HuH-7.5 (cell line): ENCODE data around the gene SNAI1.
"Not testable (repeated sequence)": the region's sequence is repeated elsewhere in the genome, so short reads cannot be mapped to it uniquely, and the experiment has no call there.

Experiments used
- DNase-seq: peaks from one replicate; pipeline ENCODE4 v3.0.0; 2011; ENCODE audit warnings: low spot score

SNAI1 gene

DNA sequence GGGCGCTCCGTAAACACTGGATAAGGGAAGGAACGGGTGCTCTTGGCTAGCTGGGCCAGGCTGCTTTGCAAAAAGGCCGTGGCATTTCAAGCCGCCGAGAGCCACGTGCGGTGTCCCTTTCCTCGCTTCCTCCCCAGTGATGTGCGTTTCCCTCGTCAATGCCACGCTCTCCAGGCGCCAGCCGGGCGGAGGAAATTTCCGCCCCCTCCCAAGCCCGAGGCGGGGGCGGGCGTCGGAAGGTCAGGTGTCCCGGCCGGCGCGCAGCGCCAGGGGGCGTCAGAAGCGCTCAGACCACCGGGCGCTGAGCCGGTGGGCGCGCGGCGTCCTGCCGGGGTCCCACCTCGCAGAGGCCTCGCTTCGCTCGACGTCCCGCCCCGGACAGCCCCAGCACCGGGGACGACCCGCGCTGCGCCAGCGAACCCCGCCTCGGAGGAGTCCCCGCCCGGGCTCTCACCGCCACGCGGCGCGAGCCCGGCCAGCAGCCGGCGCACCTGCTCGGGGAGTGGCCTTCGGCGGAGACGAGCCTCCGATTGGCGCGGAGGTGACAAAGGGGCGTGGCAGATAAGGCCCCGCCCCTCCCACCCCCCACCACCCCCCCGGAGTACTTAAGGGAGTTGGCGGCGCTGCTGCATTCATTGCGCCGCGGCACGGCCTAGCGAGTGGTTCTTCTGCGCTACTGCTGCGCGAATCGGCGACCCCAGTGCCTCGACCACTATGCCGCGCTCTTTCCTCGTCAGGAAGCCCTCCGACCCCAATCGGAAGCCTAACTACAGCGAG lies at the start of gene SNAI1:
TSS of gene SNAI1 (plus strand) at position 635 of the 777 bp plus-strand sequence. CDS start at position 715, 80 bp downstream.
- DNase-seq, result peak; percentile 99

DNA sequence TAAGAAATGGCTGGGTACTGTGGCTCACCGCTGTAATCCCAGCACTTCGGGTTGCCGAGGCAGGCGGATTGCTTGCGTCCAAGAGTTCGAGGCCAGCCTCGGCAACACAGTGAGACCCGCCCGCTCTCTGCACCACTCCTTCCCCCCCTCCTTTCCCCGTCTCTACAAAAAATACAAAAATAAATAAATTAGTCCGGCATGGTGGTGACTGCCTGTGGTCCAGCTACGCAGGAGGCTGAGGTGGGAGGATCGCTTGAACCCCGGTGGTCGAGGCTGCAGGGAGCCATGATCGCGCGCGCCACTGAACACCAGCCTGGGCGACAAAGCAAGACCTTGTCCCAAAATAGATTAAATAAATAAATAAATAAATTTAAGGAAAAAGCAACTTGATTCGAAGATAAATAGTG lies 47.0 kb upstream of the SNAI1 start:
- no peak for DNase-seq

DNA sequence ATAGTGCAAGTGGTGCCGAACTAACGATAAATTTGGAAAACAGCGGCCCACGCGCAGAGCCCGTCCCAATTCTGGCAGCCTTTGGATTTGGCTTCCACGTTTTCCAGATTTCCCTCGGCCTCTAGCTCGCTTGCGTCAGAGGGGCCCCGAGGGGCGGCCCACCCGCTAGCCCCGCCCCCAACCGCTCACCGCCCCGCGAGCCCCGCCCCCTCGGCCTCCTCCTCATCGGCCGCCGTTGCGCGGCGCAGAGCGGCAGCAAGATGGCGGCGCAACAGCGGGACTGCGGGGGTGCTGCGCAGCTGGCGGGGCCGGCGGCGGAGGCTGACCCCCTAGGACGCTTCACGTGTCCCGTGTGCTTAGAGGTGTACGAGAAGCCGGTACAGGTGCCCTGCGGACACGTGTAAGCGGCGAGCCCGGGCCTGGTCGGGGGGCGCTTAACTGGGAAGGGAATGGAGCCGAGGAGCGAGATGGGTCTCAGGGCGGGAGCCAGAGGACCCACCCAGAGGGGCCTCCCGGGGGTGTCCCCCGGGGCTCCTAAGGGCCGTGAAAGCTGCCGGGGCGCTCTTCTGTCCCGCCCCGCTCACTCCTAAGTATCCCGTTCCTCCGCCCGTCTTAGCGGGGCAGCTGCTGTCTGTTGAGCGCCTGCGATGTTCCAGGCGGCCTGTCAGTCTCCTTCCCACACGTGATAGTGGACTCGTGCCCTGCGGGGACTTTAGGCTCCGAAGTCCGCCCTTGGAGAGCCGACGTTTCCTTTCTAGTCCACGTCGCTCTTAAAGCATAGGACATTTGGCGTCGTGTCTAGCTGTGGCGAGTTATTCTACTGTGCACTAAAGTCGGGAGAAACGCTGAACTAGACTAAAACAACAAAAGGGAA lies 46.4 kb upstream of the SNAI1 start, which contains the start of gene RNF114:
TSS of gene RNF114 (plus strand) at position 245 of the 874 bp plus-strand sequence. CDS start at position 261, 16 bp downstream.
- DNase-seq, result peak; percentile 92

DNA sequence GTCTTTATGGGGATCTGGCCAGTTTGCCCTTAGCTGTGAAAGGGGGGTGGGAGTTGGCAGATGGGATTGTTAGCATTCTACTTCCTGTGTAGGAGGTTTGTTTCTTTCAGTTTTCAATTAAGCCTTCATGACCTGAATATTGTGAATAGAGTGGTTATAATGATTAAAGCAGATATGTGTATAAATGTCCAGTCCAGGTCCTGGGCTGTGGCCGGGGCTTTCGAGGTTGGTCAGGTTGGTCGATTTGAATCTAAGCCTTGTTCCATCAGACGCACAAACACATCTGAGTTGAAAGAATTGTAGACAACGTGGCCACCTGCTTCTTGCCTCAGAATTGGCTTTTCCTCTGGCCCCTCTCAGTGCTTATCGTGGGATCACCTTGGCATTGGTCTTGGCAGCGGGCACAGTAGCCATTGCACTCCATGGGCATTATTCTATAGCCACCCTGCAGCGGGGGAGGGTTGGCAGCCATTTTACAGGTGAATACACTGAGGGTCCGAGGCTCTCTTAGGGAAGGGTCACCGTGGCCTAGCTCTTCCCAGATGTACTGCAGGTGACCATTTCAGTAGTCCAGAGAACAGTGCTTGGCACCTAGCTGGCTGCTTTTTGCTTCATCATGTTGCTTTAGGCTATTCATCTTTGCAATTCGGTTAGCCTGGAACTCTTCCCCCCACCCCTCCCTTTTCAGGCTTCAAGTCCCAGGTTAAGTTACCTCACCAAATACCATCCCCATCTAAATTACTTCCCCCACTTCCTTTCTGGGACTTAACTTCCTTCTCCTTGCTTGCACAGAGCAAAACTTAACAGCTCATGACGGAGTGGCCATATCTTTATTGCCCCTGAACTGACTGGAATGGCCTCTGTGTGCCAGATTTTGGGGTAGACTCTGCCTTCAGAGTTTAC lies 45.5 kb upstream of the SNAI1 start:
- DNase-seq, result no peak

DNA sequence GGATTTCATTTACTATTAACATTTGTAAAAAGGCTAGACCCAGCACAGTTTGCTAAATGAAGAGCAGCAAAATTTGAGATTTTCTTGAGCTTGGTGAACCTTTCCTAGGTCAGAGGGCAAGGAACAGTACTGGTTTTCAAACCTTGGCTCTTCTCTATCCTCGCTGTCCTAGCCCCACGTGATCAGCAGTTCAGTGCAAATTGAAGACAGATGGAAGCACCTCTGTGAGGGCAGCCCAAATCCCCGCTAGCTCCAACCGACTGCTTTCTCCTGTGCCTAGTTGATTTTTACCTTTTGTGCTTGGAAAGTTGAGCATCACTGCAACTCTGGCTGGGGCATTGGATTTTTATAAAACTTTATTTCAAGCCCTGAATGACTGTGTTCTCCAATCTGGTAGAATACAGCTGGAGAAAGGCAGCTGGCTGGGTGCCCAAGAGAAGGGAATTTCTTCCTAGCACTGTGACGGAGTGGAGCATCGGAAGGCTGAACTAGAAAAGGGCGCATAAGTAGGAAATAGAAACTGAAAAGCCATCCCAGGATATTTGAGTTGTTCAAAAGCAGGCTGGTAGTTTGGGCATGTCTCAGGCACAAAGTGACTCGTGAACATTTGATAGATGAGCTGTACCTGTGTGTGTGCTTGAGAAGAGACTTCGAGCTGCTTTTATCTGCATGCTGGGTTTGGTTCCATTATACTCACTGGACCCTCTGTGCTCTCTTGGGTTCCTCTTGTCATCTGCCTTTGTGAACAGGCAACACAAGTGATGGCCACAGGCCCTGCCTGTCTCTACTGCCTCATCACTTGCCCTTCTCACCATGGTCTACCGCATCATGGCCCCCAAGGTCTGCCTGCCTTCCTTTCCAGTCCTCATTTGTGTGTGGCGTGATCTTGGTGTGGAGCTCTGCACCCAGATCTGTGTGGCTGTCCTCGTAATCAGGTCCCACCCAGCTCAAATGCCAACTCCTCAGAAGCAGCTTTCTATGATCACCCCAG lies 44.3 kb upstream of the SNAI1 start:
- DNase-seq, result no peak

DNA sequence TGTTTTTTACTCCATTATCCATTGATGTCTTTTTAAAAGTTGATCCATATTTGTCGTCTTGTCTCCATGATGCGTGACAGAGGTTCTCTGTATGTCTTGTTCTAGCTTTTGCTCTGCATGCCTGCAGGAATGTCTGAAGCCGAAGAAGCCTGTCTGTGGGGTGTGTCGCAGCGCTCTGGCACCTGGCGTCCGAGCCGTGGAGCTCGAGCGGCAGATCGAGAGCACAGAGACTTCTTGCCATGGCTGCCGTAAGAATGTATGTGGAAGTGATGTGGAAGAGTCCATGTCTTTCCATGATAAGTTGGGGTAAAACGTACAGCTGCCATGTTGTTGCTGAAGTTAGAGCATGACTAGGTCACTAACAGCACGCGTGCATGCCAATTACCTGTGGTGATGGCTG lies 41.3 kb upstream of the SNAI1 start:
- DNase-seq, result no peak

DNA sequence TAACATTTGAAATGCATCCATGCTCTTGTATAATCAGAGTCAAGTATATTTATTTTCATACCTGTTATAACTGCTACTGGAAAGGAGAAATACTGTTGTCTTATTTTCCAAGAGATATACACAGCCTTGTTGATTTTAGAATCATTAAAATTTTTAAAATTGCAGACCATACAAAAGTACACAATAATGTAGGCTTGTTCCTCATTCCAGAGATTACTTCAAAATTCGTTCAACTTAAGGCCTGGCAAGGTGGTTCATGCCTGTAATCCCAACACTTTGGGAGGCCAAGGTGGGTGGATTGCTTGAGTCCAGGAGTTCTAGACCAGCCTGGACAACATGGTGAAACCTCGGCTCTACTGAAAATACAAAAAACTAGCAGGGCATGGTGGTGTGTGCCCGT lies 40.5 kb upstream of the SNAI1 start:
- no peak for DNase-seq

DNA sequence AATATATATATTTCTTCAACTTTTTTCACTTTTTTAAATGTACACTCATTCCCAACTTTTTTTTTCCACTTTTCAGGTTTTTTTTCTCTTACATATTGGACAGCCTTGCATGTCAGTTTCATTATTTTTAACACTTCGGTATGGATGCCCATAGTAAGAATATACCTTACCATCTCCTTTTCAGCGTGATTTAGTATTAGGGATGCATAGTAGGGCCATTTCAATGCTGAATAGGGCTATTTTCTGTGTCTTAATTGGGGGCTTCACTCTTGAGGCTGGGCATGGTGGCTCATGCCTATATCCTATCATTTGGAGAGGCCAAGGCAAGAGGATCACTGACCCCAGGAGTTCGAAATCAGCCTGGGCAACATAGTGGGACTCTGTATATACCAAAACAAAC lies 39.8 kb upstream of the SNAI1 start:
- no peak for DNase-seq

DNA sequence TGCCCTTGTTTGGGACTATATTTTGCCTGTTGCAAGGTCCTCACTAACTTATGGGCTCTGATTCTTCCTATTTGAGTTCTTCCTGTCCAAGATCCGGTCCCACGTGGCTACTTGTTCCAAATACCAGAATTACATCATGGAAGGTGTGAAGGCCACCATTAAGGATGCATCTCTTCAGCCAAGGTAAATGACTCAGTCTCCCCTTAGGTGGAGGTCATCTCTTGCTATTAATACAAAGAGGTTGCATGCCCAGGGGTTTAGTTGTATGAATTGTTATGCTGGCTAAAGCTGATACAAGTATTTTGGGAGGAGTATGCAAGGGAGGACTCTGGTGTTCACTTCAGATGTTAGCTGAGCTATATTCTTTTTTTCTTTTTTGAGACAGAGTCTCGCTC lies 37.5 kb upstream of the SNAI1 start:
- DNase-seq, result no peak

DNA sequence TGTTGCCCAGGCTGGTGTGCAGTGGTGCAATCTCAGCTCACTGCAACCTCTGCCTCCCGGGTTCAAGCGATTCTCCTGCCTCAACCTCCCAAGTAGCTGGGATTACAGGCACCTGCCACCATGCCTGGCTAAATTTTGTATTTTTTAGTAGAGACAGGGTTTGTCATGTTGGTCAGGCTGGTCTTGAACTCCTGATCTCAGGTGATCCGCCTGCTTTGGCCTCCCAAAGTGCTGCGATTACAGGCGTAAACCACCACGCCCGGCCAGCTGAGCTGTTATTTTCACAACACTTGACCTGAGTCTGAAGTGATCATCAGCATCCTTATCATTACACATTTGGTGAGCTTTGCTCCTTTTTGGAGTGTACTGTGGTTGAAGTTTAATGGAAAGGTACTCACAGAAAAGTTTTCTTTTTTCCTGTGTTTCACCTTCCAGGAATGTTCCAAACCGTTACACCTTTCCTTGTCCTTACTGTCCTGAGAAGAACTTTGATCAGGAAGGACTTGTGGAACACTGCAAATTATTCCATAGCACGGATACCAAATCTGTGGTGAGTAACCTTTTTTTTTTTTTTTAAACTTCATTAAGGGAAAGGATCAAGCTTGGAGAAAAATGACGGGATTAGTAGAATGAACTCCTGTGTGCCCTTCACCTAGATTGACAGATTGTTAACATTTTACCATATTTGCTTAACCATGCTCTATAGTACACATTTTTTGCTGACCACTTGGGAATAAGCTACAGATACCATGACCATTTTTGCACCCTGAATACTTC lies 36.9 kb upstream of the SNAI1 start:
- no peak for DNase-seq

DNA sequence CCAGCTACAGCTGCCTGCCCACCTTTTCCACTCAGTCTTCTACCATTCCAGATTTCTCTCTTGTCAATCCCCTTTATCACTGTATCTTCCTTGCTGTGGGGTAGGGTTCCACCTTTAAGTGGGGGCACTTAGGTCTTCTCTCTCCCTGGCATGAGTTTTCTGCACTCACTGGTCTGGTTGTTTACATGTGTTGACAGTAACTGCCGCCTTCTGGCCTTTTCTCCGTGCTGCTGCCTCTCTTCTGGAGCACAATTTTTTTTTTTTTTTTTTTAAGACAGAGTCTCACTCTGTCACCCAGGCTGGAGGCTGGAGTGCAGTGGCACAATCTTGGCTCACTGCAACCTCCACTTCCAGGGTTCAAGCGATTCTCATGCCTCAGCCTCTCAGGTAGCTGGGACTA lies 34.6 kb upstream of the SNAI1 start:
- no peak for DNase-seq

DNA sequence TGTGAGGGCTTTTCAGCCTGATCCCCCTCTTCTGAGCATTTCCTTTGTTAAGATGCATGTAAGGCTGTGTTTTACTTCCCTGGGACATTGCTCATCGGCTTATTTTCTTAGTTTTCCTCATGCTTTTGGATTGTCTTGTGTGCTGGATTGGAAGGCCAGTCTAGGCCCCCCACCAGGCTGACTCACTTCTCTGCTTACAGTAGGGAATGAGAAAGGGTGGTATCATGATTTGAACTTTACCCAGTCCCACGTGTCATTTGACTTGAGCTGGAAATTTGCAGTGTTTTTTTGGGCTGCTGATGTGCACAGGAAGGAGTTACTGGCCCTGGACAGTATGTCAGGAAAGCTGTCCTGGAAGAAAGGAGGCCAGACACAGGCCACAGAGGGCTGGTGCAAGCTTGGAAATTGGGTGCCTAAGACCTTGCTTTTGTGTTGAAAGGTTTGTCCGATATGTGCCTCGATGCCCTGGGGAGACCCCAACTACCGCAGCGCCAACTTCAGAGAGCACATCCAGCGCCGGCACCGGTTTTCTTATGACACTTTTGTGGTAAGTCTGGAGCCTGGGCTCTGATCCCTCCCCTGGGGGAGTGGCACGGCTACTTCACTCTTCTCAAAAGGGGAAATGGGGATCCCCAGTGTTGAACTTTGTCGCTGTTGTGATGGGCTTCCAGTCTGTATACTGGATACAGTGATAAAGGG lies 33.8 kb upstream of the SNAI1 start:
- DNase-seq, result no peak

DNA sequence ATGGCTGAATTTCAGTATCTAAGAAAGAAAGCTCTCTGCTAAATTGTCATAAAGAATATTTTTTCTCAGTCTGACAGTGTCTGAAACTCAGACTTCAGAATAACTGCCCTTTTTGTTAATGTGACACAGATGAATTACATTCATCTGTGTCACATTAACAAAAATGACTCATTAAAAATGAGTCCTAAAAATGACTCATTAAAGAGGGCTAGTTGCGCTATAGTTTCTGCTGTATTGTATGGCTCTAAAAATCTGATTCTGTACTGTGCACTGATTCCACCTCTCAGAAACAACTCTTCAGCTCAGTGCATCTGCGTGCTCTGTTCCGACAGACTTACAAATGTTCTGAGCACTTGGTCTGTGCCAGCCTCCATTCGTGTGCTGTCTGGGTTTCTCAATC lies 31.6 kb upstream of the SNAI1 start:
- DNase-seq, result no peak

DNA sequence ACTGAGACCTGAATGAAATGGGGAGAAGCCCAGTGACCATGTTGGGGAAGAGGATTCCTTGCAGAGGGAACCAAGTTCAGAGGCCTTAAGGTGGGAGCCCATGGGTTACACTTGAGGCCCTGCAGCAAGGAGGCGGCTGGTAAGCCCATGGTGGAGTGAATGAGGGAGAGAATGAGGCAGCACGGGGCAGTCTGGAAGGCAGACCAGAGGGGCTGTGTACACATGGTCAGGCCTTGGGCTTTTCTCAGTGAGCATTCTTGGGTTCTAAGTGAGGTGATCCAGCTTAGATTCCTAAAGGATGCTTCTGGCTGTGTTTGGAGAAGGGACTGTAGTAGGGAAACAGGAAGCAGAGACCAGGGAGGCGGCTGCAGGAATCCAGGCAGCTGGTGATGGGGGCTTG lies 27.6 kb upstream of the SNAI1 start:
- DNase-seq, result no peak

DNA sequence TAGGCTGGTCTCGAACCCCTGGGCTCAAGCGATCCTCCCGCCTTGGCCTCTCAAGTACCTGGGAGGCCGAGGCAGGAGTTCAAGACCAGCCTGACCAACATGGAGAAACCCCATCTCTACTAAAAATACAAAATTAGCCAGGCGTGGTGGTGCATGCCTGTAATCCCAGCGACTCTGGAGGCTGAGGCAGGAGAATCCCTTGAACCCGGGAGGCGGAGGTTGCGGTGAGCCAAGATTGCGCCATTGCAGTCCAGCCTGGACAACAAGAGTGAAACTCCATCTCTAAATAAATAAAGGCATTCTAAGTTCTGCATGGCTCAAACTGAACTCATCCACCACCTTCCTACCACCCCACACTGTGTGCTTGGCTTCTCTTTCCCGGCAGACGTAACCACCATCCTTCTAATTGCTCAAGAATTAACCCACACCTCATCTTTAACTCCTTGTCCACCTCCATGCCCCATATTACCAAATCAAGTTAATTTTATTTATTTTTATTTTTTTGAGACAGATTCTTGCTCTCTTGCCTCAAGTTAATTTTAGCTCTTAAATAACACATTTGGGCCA lies 26.9 kb upstream of the SNAI1 start:
- not testable (repeated sequence) for DNase-seq

DNA sequence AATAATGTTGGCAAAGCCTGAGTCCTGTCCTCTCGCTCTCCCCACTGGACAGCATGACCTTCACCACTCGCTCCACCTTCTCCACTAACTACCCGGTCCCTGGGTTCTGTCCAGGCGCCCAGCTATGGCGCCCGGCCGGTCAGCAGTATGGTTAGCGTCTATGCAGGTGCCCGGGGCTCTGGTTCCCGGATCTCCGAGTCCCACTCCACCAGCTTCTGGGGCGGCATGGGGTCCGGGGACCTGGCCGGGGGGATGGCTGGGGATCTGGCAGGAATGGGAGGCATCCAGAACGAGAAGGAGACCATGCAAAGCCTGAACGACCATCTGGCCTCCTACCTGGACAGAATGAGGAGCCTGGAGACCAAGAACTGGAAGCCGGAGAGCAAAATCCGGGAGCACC lies 26.1 kb upstream of the SNAI1 start:
- DNase-seq, result no peak

DNA sequence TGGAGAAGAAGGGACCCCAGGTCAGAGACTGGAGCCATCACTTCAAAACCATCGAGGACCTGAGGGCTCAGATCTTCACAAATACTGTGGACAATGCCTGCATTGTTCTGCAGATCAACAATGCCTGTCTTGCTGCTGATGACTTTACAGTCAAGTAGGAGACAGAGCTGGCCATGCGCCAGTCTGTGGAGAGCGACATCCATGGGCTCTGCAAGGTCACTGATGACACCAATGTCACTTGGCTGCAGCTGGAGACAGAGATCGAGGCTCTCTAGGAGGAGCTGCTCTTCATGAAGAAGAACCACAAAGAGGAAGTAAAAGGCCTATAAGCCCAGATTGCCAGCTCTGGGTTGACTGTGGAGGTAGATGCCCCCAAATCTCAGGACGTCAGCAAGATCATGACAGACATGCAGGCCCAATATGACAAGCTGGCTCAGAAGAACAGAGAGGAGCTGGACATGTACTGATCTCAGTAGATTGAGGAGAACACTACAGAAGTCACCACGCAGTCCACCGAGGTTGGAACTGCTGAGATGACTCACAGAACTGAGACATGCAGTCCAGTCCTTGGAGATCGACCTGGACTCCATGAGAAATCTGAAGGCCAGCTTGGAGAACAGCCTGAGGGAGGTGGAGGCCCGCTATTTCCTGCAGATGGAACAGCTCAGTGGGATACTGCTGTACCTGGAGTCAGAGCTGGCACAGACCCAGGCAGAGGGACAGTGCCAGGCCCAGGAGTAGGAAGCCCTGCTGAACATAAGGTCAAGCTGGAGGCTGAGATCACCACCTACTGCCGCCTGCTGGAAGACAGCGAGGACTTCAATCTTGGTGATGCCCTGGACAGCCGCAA lies 25.5 kb upstream of the SNAI1 start:
- DNase-seq, result not testable (repeated sequence)

DNA sequence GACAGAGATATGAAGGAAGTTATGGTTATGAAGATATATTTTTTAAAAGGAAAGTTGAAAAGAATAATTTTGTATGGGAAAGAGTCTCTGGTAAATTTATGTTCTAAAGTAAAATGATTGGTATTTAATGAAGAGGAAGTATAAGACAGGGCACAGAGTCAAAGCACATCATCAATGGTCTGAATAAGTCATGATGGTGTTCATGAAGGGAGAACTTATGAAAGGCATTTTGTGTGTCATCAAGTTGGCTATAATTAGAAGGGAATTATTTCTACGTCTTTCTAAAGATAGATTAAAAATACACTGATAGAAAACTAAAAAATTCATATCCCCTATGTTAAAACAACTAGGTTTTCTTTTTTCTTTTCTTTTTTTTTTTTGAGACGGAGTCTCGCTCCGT lies 21.4 kb upstream of the SNAI1 start:
- DNase-seq, result no peak
